Neuron (in vitro differentiated cells): Measurements from ENCODE around the gene AICDA.
"Not testable (repeated sequence)": the region's sequence is repeated elsewhere in the genome, so short reads cannot be mapped to it uniquely, and the experiment has no call there.

Source experiments
- H2AFZ ChIP-seq: one replicate; pipeline ENCODE4 v1.6.1; 2013; ENCODE audit warnings: low read depth, mild to moderate bottlenecking, inconsistent platforms, low read length, moderate library complexity
- H3K27me3 ChIP-seq: one replicate; pipeline ENCODE4 v1.6.1; 2013; ENCODE audit warnings: low read length; ENCODE audit not compliant: insufficient read depth
- H3K36me3 ChIP-seq: one replicate; pipeline ENCODE4 v1.6.1; 2013; ENCODE audit warnings: low read length; ENCODE audit not compliant: insufficient read depth
- H3K4me1 ChIP-seq: one replicate; pipeline ENCODE4 v1.6.1; 2013; ENCODE audit warnings: low read length; ENCODE audit not compliant: insufficient read depth
- H3K4me3 ChIP-seq: 2 replicates; pipeline ENCODE4 v1.5.1; 2013; ENCODE audit warnings: mild to moderate bottlenecking, low read length, moderate library complexity
- H3K9me3 ChIP-seq: one replicate; pipeline ENCODE4 v1.6.1; 2013; ENCODE audit warnings: low read length

AICDA gene

GRCh38 chr12:8636581-8636980 lies 23.9 kb upstream of the AICDA start:
- Histone ChIP-seq H3K36me3 (no peaks in the 10 kb centered on the region), H3K9me3 (no peaks in the 10 kb centered on the region), H2AFZ (no peak overlapping the region), H3K4me1 (no peaks in the 10 kb centered on the region), H3K27me3 (no peaks in the 10 kb centered on the region), H3K4me3 (no peak overlapping the region)

GRCh38 chr12:8636007-8636346 lies 23.3 kb upstream of the AICDA start:
- H3K4me1 ChIP-seq, H2AFZ ChIP-seq, H3K9me3 ChIP-seq, H3K36me3 ChIP-seq, H3K4me3 ChIP-seq, H3K27me3 ChIP-seq: not testable (repeated sequence)

- not testable (repeated sequence) for H3K4me3 ChIP-seq, H2AFZ ChIP-seq, H3K27me3 ChIP-seq
Observed at GRCh38 chr12:8635342-8636006, 22.8 kb upstream of the AICDA start.

DNA sequence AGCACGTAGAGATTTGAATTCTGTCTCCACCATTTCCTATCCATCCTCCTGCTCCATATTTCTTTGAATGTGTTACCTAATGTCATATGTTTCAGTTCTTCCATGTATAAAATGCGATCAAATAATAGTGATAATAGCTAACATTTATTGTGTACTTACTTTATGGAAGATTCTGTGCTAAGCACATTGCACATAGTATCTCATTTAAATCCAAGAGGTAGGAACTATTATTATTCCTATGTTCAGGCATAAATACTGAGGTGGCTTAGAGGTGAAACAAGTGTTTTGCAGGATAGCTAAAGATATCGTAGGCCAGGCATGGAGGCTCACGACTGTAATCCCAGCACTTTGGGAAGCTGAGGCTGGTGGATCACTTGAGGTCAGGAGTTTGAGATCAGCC lies 17.5 kb upstream of the AICDA start:
- H2AFZ ChIP-seq = no peak overlapping the region
- H3K4me1 ChIP-seq = no peaks in the 10 kb centered on the region
- H3K4me3 ChIP-seq = no peak overlapping the region
- no peaks in the 10 kb centered on the region for H3K36me3 ChIP-seq
- H3K9me3 ChIP-seq = no peaks in the 10 kb centered on the region
- no peaks in the 10 kb centered on the region for H3K27me3 ChIP-seq

More at GRCh38 chr12:8635342-8636006, 22.8 kb upstream of the AICDA start:
- H3K4me1 ChIP-seq, H3K36me3 ChIP-seq, H3K9me3 ChIP-seq: not testable (repeated sequence)

DNA sequence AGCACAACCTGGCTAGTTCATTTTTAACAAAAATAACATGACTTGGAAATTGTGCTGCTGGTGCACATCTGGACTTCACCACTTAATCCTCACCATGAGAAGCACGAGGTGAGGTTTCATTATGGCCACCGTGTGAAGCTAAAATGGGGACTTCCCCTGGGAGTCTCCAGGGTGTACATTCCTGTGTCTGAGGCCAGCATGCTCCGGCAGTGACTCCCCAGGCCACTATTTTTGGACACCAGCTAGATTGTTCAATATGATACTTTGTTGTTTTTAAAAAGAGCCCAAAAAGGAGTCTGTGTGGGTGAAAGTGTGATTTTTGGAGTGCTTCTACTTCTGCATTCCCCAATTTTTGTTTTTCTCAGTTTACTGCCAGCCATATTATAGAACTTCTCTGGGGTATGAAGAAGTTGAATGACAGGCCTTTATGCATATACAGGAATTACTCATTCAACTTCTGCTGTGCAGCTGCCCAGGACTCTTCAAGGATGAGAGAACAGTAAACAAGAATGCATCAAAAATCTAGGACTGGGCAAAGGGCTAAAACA lies 16.9 kb upstream of the AICDA start:
- Histone ChIP-seq H3K4me3 (no peak overlapping the region), H3K27me3 (no peaks in the 10 kb centered on the region), H3K9me3 (no peaks in the 10 kb centered on the region), H3K4me1 (no peaks in the 10 kb centered on the region), H3K36me3 (no peaks in the 10 kb centered on the region), H2AFZ (no peak overlapping the region)

GRCh38 chr12:8628731-8629130 lies 16.1 kb upstream of the AICDA start:
- Histone ChIP-seq H2AFZ (no peak overlapping the region), H3K27me3 (no peaks in the 10 kb centered on the region), H3K4me3 (no peak overlapping the region), H3K36me3 (no peaks in the 10 kb centered on the region), H3K4me1 (no peaks in the 10 kb centered on the region), H3K9me3 (no peaks in the 10 kb centered on the region)

- not testable (repeated sequence) for H3K4me1 ChIP-seq, H3K36me3 ChIP-seq, H3K27me3 ChIP-seq, H2AFZ ChIP-seq, H3K9me3 ChIP-seq, H3K4me3 ChIP-seq
Observed at GRCh38 chr12:8624750-8625149, 12.1 kb upstream of the AICDA start.

DNA sequence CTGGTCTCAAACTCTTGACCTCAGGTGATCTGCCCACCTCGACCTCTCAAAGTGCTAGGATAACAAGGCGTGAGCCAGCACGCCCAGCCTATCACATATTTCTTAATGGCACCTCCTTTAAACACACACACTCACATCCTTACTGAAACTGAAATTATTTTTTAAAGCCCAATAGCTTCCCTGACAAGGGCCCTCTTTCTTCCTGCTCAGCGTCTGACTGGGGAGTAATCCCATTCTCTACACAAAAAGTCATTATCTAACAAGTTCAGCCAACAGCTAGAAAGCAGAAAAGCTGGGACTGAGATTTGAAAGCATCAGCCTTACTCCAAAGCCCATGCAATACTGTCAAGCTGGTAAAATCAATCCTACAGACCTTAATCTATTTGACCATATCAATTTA lies 10.0 kb upstream of the AICDA start:
- no peaks in the 10 kb centered on the region for H3K27me3 ChIP-seq
- no peak overlapping the region for H3K4me3 ChIP-seq
- no peaks in the 10 kb centered on the region for H3K36me3 ChIP-seq
- H3K9me3 ChIP-seq = no peaks in the 10 kb centered on the region
- H3K4me1 ChIP-seq = no peaks in the 10 kb centered on the region
- no peak overlapping the region for H2AFZ ChIP-seq

- no peaks in the 10 kb centered on the region for H3K4me1 ChIP-seq
- peaks cover 3% of the 10 kb centered on the region for H3K27me3 ChIP-seq
- H3K9me3 ChIP-seq = no peaks in the 10 kb centered on the region
- no peak overlapping the region for H3K4me3 ChIP-seq
- no peaks in the 10 kb centered on the region for H3K36me3 ChIP-seq
- no peak overlapping the region for H2AFZ ChIP-seq
Observed at GRCh38 chr12:8615206-8615605, 2.5 kb upstream of the AICDA start.

DNA sequence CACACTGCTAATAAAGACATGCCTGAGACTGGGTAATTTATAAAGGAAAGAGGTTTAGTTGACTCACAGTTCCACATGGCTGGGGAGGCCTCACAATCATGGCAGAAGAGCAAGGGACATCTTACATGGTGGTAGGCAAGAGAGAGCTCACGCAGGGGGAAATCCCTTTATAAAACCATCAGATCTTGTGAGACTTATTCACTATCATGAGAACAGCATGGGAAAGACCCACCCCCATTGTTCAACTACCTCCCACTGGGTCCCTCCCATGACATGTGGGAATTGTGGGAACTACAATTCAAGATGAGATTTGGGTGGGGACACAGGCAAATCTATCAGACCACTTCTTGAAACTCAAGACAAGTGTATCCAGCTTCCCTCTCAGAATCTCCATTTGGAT lies 1.2 kb upstream of the AICDA start:
- not testable (repeated sequence) for H3K4me3 ChIP-seq

GRCh38 chr12:8609061-8609570 lies 3.5 kb downstream of the AICDA start:
- Histone ChIP-seq H3K27me3 (peaks cover 6% of the 10 kb centered on the region), H3K4me3 (no peak overlapping the region), H3K4me1 (no peaks in the 10 kb centered on the region), H2AFZ (no peak overlapping the region), H3K36me3 (no peaks in the 10 kb centered on the region), H3K9me3 (no peaks in the 10 kb centered on the region)

More for the DNA sequence above, 1.2 kb upstream of the AICDA start:
- H3K4me1 ChIP-seq, H3K9me3 ChIP-seq, H2AFZ ChIP-seq, H3K27me3 ChIP-seq, H3K36me3 ChIP-seq: not testable (repeated sequence)

DNA sequence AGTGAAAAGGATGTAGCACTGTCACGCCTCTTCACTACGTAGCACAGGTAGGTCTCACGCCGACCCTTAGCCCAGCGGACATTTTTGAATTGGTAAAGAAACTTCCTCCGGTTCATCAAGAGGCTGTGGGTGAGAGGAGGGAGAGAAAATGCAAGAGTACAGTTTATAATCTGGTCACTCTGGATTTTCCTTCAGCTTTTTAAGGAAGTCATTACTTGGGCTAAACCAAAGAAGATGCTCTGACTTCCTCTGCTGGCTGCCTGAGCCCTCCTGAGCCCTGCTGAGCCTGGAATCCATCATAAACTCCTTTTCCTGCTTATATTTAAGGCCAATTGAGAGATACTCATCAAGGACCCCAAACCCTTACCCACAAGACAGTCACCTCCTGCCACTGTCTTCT lies 5.8 kb downstream of the AICDA start:
- H3K9me3 ChIP-seq = no peaks in the 10 kb centered on the region
- H3K4me1 ChIP-seq = no peaks in the 10 kb centered on the region
- H2AFZ ChIP-seq = no peak overlapping the region
- no peaks in the 10 kb centered on the region for H3K36me3 ChIP-seq
- peaks cover 3% of the 10 kb centered on the region for H3K27me3 ChIP-seq
- H3K4me3 ChIP-seq = no peak overlapping the region

- Histone ChIP-seq H3K4me3 (no peak overlapping the region), H3K36me3 (no peaks in the 10 kb centered on the region), H3K4me1 (no peaks in the 10 kb centered on the region), H3K27me3 (peaks cover 3% of the 10 kb centered on the region), H3K9me3 (no peaks in the 10 kb centered on the region), H2AFZ (no peak overlapping the region)
Observed at GRCh38 chr12:8605057-8605456, 7.6 kb downstream of the AICDA start.

- Histone ChIP-seq H3K27me3 (peaks cover 3% of the 10 kb centered on the region), H3K4me1 (no peaks in the 10 kb centered on the region), H3K36me3 (no peaks in the 10 kb centered on the region), H3K4me3 (no peak overlapping the region), H3K9me3 (no peaks in the 10 kb centered on the region), H2AFZ (no peak overlapping the region)
Observed at GRCh38 chr12:8603856-8604255, 8.8 kb downstream of the AICDA start.
